ENCODE results near the gene KCNH5. TPM values are rescaled to one million over a fixed set of nuclear protein-coding genes. Genes with fewer than 3 reads are reported as not detected.

KCNH5 gene
- total and polyA plus RNA-seq, 2 of the 13 experiments (the other 11 are each of a cell fraction or from before 2014, with no cell fraction given) = not detected

GRCh38 chr14:62745496-62745895, 299.8 kb downstream of the KCNH5 start:
- ChIA-PET CTCF (ENCODE audit: low intra/inter-chr PET ratio, low total read pairs) (no interaction called here), POLR2A (no interaction called here)
- TF ChIP-seq RFXAP (CRISPR knock-in tag; IDR thresholded peaks at IDR 0.05; ENCODE audit: borderline replicate concordance) = no peak
- TF ChIP-seq REL (CRISPR knock-in tag; conservative IDR thresholded peaks at IDR 0.05) = no peak
- no peak for TF ChIP-seq IKZF1 (IDR thresholded peaks at IDR 0.05)
- TF ChIP-seq ATRX (CRISPR knock-in tag; IDR thresholded peaks at IDR 0.05; ENCODE audit: borderline replicate concordance) = no peak
- TF ChIP-seq ZNF777 (CRISPR knock-in tag; IDR thresholded peaks at IDR 0.05) = no peak
- TF ChIP-seq ZNF136 (CRISPR knock-in tag; IDR thresholded peaks at IDR 0.05; ENCODE audit: low read depth) = no peak
- no peak for TF ChIP-seq UBTF (CRISPR knock-in tag; IDR thresholded peaks at IDR 0.05)
- no peak for TF ChIP-seq ZNF850 (CRISPR knock-in tag; conservative IDR thresholded peaks at IDR 0.05)
- TF ChIP-seq HNF1A (IDR thresholded peaks at IDR 0.05; ENCODE audit: low read depth) = no peak
- no peak for TF ChIP-seq HNF1A (CRISPR knock-in tag; IDR thresholded peaks at IDR 0.05; ENCODE audit: borderline replicate concordance)
- TF ChIP-seq MLX (CRISPR knock-in tag; IDR thresholded peaks at IDR 0.05) = no peak
- TF ChIP-seq POLR2AphosphoS5 (IDR thresholded peaks at IDR 0.05; ENCODE audit: low read depth, low read length) = no peak
- TF ChIP-seq ZNF574 (CRISPR knock-in tag; IDR thresholded peaks at IDR 0.05) = no peak
- no peak overlapping the region for H3K27ac ChIP-seq (ENCODE audit: extremely low read length, insufficient read depth, low read length)
- H3K9ac ChIP-seq (ENCODE audit: insufficient read depth, low read depth, low read length) = no peak overlapping the region
- no peak overlapping the region for H3K4me2 ChIP-seq (ENCODE audit: low read depth, low read length)
- no peaks in the 10 kb centered on the region for H3K36me3 ChIP-seq (replicated peaks in 1 of 2; ENCODE audit: control insufficient read depth in 1 of 2, insufficient read depth in 2 of 2, low read length in 2 of 2)
- WGBS (ENCODE audit: low lambda C conversion rate) = 0% methylated on average over 1 of the region's 1 CpG
- FAIRE-seq = no peak
- H4K20me1 ChIP-seq (ENCODE audit: insufficient read depth, low read length) = no peaks in the 10 kb centered on the region
- no peak overlapping the region for H3K4me3 ChIP-seq (replicated peaks in 1 of 3; ENCODE audit: insufficient read depth in 1 of 3, low read depth in 2 of 3, low read length in 3 of 3)
- in situ Hi-C loops (cut with HindIII; ENCODE audit: extremely low pct_ligation_motif_present, low pct_unique_long_range_greater_than_20kb) = no loop called here
- no peaks in the 10 kb centered on the region for H3K4me1 ChIP-seq (ENCODE audit: insufficient read depth, low read length)
- no peaks in the 10 kb centered on the region for H3K79me2 ChIP-seq (ENCODE audit: insufficient read depth, low read length)
- no TSS peak for BruUV-seq (replicated peaks)
- no peak for DNase-seq (ENCODE audit: low spot score)
- H3K27me3 ChIP-seq (ENCODE audit: control insufficient read depth in 1 of 2, insufficient read depth in 2 of 2, low read length in 2 of 2) = 0 out of 5 replicates have a peak, but pooled peaks cover 0 to 5% of the 10 kb centered on the region in 2 experiments
- intact Hi-C loops (cut with micrococcal nuclease; ENCODE audit: unreplicated experiment) = no loop called here
- no peak for ATAC-seq
- H3K9me3 ChIP-seq (ENCODE audit: low read length) = no peaks in the 10 kb centered on the region
- H2AFZ ChIP-seq (ENCODE audit: low read length) = no peak overlapping the region
